SH-SY5Y (cell line): ENCODE results near the gene DUSP21.

Experiments used
- GATA2 ChIP-seq: IDR thresholded peaks from 2 replicates; pipeline ENCODE4 v1.6.1; 2011; ENCODE audit warnings: mild to moderate bottlenecking, low read depth, low read length
- GATA3 ChIP-seq: IDR thresholded peaks from 2 replicates; pipeline ENCODE4 v1.6.1; 2011; ENCODE audit warnings: low read depth, mild to moderate bottlenecking, low read length, moderate library complexity

DUSP21 gene

GRCh38 chrX:44843753-44844152 lies at the start of gene DUSP21:
TSS of gene DUSP21 (plus strand) at chrX:44844021. CDS start at chrX:44844133, 112 bp downstream.
- TF ChIP-seq GATA2 (no peak), GATA3 (no peak)

DNA sequence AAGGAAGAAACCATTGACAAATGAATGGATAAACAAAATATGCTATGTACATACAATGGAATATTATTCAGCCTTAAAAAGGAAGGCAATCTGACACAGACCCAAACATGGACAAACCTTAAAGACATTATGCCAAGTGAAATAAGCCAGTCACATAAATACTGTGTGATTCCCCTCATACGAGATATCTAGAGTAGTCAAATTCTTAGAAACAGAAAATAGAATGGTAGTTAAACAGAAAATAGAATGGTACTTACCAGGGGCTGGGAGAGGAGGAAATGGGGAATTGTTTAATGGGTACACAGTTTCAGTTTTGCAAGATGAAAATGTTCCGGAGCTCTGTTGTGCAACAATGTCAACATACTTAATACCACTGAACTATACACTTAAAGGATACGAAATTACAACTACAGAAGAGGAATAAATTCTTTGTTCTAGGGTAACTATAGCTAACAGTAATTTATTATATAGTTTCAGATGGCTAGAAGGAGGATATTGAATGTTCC lies 47.8 kb upstream of the DUSP21 start:
- TF ChIP-seq GATA3 (no peak), GATA2 (no peak)

- TF ChIP-seq GATA2 = no peak
- no peak for TF ChIP-seq GATA3
Observed at GRCh38 chrX:44802613-44803012, 41.2 kb upstream of the DUSP21 start.

GRCh38 chrX:44815681-44816080 lies 28.1 kb upstream of the DUSP21 start:
- TF ChIP-seq GATA2 = no peak

- no peak for TF ChIP-seq GATA2
- TF ChIP-seq GATA3 = no peak
Observed at GRCh38 chrX:44816367-44816766, 27.5 kb upstream of the DUSP21 start.

DNA sequence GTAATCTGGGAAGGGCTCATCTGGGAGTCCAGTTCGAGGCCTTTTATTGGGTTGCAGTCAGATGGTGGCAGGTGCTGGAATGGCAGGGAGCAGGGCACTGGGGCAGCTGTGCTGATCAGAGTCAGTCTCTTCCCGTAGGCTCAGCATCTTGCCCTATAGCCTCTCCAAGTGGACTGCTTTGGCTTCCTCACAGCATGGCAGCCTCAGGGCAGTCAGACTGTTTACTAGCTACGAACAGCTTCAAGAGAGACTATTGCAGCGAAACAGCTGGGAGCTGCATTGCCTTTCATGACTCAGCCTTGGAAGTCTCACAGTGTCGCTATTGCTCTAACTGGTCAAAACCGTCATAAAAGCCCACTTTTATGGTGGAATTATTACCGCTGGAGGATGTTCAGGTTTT lies 26.8 kb upstream of the DUSP21 start:
- TF ChIP-seq GATA3 (no peak), GATA2 (no peak)

- TF ChIP-seq GATA3 (no peak), GATA2 (no peak)
Observed at GRCh38 chrX:44822601-44823000, 21.2 kb upstream of the DUSP21 start.

DNA sequence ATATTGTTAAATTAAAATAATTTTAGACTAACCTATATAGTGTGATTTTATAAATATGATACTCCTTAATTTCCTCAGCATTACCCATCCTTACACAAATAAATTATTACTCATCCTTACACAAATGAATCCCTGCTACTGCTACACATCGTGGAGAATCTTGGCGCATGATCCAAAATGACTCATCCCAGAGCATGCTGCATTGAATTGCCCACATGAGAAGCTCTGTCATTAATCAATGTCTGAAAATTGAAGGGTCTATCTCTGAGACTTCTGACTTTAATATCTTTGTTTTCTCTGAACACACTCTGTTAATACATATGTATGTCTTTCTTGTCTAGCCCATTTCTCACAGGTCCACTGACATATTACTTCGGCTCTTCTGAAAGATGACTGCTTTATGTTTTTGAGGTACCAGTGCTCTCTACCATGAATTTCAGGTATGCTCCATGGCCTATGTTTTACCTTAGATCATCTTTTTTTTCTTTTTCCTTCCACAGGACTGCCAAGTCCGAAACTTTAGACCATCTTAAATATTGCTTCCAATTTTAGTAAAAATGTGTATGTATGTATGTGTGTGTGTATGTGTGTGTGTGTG lies 15.7 kb upstream of the DUSP21 start:
- TF ChIP-seq GATA2 = no peak
- no peak for TF ChIP-seq GATA3

GRCh38 chrX:44829832-44830231 lies 14.0 kb upstream of the DUSP21 start:
- TF ChIP-seq GATA2 = no peak
- TF ChIP-seq GATA3 = no peak

DNA sequence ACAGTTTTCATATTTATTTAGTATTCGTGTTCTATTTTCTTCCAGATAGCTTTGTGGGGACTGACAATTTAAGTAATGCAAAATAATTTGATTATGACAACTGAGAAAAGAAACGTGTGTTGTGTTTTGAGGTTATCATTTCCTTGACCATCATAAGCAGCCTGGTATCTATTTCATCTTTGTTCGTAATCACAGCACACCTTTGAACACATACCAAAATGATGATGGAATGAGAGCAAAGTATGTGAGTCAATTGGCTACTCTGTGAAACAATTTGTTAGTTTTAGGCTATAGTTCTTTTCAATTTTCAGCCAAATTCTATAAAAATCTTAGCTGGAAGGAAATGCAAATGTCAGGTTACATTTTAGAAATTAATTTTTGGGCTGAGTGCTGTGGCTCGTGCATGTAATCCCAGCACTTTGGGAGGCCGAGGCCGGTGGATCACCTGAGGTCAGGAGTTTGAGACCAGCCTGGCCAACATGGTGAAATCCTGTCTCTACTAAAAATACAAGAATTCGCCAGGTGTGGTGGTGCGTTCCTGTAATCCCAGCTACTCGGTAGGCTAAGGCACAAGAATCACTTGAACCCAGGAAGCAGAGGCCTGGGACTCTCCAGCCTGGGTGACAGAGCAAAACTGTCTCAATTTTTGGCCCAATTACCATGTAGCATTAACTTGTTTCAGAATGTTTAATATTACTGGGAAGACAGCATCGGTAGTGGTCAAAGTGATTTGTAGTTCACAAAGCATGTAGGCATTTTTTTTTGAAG lies 1.1 kb upstream of the DUSP21 start:
- TF ChIP-seq GATA2 = no peak
- TF ChIP-seq GATA3 = no peak

GRCh38 chrX:44843318-44843702 lies 511 bp upstream of the DUSP21 start:
- TF ChIP-seq GATA2 (no peak), GATA3 (no peak)

DNA sequence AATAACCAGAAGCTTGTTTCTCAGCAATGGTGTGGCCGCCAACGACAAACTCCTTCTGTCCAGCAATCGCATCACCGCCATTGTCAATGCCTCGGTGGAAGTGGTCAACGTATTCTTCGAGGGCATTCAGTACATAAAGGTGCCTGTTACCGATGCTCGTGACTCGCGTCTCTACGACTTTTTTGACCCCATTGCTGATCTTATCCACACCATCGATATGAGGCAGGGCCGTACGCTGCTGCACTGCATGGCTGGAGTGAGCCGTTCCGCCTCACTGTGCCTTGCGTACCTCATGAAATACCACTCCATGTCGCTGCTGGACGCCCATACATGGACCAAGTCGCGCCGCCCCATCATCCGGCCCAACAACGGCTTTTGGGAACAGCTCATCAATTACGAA lies 383 bp downstream of the DUSP21 start:
- TF ChIP-seq GATA2 = no peak
- no peak for TF ChIP-seq GATA3

GRCh38 chrX:44871114-44871645 lies 27.4 kb downstream of the DUSP21 start:
- no peak for TF ChIP-seq GATA2
- TF ChIP-seq GATA3 = no peak

DNA sequence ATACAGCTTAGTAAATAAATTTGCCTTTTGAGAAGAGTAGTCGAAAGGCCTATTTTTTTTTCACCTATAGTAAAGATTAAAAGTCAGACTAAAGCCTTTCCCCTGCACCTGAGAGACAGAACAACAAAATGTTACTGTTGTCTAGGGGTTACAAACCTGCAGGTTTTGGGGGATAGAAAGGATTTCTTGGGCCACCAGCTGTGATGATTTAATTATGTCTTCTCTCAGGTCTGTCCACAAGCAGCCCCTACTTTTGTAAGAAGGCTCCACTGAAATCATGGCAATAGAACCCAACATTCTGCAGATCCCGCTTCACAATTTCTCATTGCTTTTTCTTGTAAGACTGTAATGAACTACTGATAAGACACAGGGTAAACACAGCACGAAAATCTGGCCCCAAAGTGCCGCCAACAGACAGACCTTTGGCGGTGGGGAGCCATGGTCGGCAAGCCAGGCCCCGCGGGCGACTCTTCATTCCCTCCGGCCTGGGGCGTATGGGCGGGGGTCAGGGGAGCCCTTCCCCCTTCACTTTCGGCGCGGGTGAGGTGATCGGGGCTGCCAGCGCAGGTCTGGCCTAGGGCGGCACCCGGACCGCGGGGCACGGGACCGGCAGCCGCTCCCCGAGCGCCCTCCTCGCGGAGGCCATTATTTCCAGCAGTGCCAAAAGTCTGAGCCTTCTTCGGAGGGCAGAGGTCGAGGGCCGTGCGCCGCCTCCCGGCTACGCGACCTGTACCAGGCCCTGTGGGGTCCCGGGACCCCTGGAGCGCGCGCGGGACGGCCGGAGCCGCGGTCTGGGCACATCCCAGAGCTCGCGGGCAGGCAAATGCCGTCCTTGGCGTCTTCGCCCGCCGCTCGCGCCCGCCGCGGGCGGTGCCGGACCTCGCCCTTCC lies 28.4 kb downstream of the DUSP21 start:
- TF ChIP-seq GATA2 (no peak), GATA3 (no peak)
